ENCODE results near the gene LARGE1. TPM values are rescaled to one million over a fixed set of nuclear protein-coding genes. Genes with fewer than 3 reads are reported as not detected.

Gene LARGE1
- polyA plus RNA-seq, 3 donors: 0.05 to 0.13 TPM; not detected in 1

- intact Hi-C loops (cut with micrococcal nuclease): no loop called here
- Mint-ChIP-seq H3K27ac (no peak overlapping the region), H3K9me3 (peaks cover 14 to 54% (median 30%) of the 10 kb centered on the region in 7 donors), H3K27me3 (ENCODE audit: low read depth in 3 of 3) (peaks cover 0 to 2% (median 0%) of the 10 kb centered on the region in 3 donors), H3K4me3 (no peak overlapping the region), H3K4me1 (no peaks in the 10 kb centered on the region), H3K36me3 (no peaks in the 10 kb centered on the region)
- no peak overlapping the region for H3K9ac ChIP-seq (ENCODE audit: insufficient read depth, low read length, poor library complexity, severe bottlenecking)
- peaks cover 25 to 45% of the 10 kb centered on the region in 2 donors for H3K9me3 ChIP-seq (replicated peaks in 1 of 2; ENCODE audit: control insufficient read depth in 1 of 2, insufficient read depth in 1 of 2, low read length in 2 of 2)
- no peak for DNase-seq
- H3K27me3 ChIP-seq (ENCODE audit: control insufficient read depth in 2 of 2, insufficient read depth in 2 of 2, low read length in 2 of 2): no peaks in the 10 kb centered on the region
- no peaks in the 10 kb centered on the region for H3K4me1 ChIP-seq (ENCODE audit: control insufficient read depth in 1 of 2, insufficient read depth in 2 of 2, low read length in 2 of 2)
- no peak overlapping the region for H2AFZ ChIP-seq (ENCODE audit: insufficient read depth, low read depth, low read length, poor library complexity, severe bottlenecking)
- H3K4me2 ChIP-seq (replicated peaks; ENCODE audit: extremely low read depth, low read length, poor library complexity, severe bottlenecking): no peak overlapping the region
- H3K36me3 ChIP-seq (replicated peaks in 1 of 2; ENCODE audit: control insufficient read depth in 1 of 2, insufficient read depth in 2 of 2, low read length in 2 of 2): no peaks in the 10 kb centered on the region
- no peaks in the 10 kb centered on the region for H4K20me1 ChIP-seq (ENCODE audit: insufficient read depth, low read length)
- WGBS (ENCODE audit: insufficient coverage): no CpG with 5 or more reads among the region's 3 CpGs
- no peaks in the 10 kb centered on the region for H3K79me2 ChIP-seq (ENCODE audit: insufficient read depth, low read length)
- no peak for TF ChIP-seq CTCF (IDR thresholded peaks at IDR 0.05)
- no peak overlapping the region for H3K4me3 ChIP-seq (replicated peaks in 1 of 3; ENCODE audit: low read depth in 2 of 3, low read length in 3 of 3)
- no peak overlapping the region for H3K27ac ChIP-seq (ENCODE audit: low read depth in 1 of 2, low read length in 2 of 2)
These were observed 92.0 kb downstream of the LARGE1 start for GRCh38 chr22:33828302-33828701.

- WGBS (ENCODE audit: insufficient coverage): 80% methylated on average over 1 of the region's 5 CpGs
- no peaks in the 10 kb centered on the region for H3K79me2 ChIP-seq (ENCODE audit: insufficient read depth, low read length)
- peak overlapping the region in 1 of 7 donors; percentile 37 for H3K27ac Mint-ChIP-seq
- H3K36me3 Mint-ChIP-seq: no peaks in the 10 kb centered on the region
- H3K4me2 ChIP-seq (replicated peaks; ENCODE audit: extremely low read depth, low read length, poor library complexity, severe bottlenecking): no peak overlapping the region
- no peaks in the 10 kb centered on the region for H3K27me3 ChIP-seq (ENCODE audit: control insufficient read depth in 2 of 2, insufficient read depth in 2 of 2, low read length in 2 of 2)
- peaks cover 13 to 46% (median 28%) of the 10 kb centered on the region in 7 donors for H3K9me3 Mint-ChIP-seq
- H4K20me1 ChIP-seq (ENCODE audit: insufficient read depth, low read length): no peaks in the 10 kb centered on the region
- H3K27me3 Mint-ChIP-seq (ENCODE audit: low read depth in 3 of 3): peaks cover 0 to 3% (median 0%) of the 10 kb centered on the region in 3 donors
- no peak overlapping the region for H3K27ac ChIP-seq (ENCODE audit: low read depth in 1 of 2, low read length in 2 of 2)
- H3K4me3 ChIP-seq (replicated peaks in 1 of 3; ENCODE audit: low read depth in 2 of 3, low read length in 3 of 3): no peak overlapping the region
- no peaks in the 10 kb centered on the region for H3K36me3 ChIP-seq (replicated peaks in 1 of 2; ENCODE audit: control insufficient read depth in 1 of 2, insufficient read depth in 2 of 2, low read length in 2 of 2)
- no peak for DNase-seq
- H3K9ac ChIP-seq (ENCODE audit: insufficient read depth, low read length, poor library complexity, severe bottlenecking): no peak overlapping the region
- no peaks in the 10 kb centered on the region for H3K4me1 Mint-ChIP-seq
- intact Hi-C loops (cut with micrococcal nuclease): no loop called here
- no peak overlapping the region for H2AFZ ChIP-seq (ENCODE audit: insufficient read depth, low read depth, low read length, poor library complexity, severe bottlenecking)
- no peak for TF ChIP-seq CTCF (IDR thresholded peaks at IDR 0.05)
- no peak overlapping the region for H3K4me3 Mint-ChIP-seq
- H3K4me1 ChIP-seq (ENCODE audit: control insufficient read depth in 1 of 2, insufficient read depth in 2 of 2, low read length in 2 of 2): no peaks in the 10 kb centered on the region
- H3K9me3 ChIP-seq (replicated peaks in 1 of 2; ENCODE audit: control insufficient read depth in 1 of 2, insufficient read depth in 1 of 2, low read length in 2 of 2): peaks cover 32 to 36% of the 10 kb centered on the region in 2 donors
These were observed 94.5 kb downstream of the LARGE1 start for GRCh38 chr22:33825761-33826160.
